Measurements from ENCODE around the gene PLA2G4D. TPM values are rescaled to one million over a fixed set of nuclear protein-coding genes. Genes with fewer than 3 reads are reported as not detected.

PLA2G4D gene
- total RNA-seq, 1 experiment from 2014 or later = 0.34 TPM

- no peak for TF ChIP-seq EZH2 (IDR thresholded peaks at IDR 0.05)
- TF ChIP-seq CBX3 (IDR thresholded peaks at IDR 0.05; ENCODE audit: low read depth) = no peak
- no peak for TF ChIP-seq EGR1 (IDR thresholded peaks at IDR 0.05; ENCODE audit: low read depth)
- no peak for TF ChIP-seq REST (IDR thresholded peaks at IDR 0.05; ENCODE audit: low read depth)
- TF ChIP-seq YY1 (IDR thresholded peaks at IDR 0.05; ENCODE audit: extremely low read depth, insufficient replicate concordance, low read depth, low read length) = no peak
These were observed 5.8 kb upstream of the PLA2G4D start (continued) for GRCh38 chr15:42100021-42100800.

- POLR2A ChIA-PET = no interaction called here
- H4K20me1 ChIP-seq (ENCODE audit: insufficient read depth) = no peaks in the 10 kb centered on the region
- no peaks in the 10 kb centered on the region for H3K9me3 ChIP-seq (ENCODE audit: control insufficient read depth in 1 of 2, insufficient read depth in 1 of 2, low read depth in 1 of 2, low read length in 2 of 2)
- no peaks in the 10 kb centered on the region for H3K36me3 ChIP-seq (ENCODE audit: control insufficient read depth in 1 of 2, insufficient read depth in 2 of 2, low read length in 2 of 2)
- H3K9me2 ChIP-seq (ENCODE audit: insufficient read depth) = no peaks in the 10 kb centered on the region
- no TSS peak for BruUV-seq (replicated peaks)
- H3K4me1 ChIP-seq (ENCODE audit: control insufficient read depth in 1 of 2, insufficient read depth in 2 of 2, low read length in 2 of 2) = peaks cover 8 to 28% of the 10 kb centered on the region in 2 experiments
- H3K27me3 ChIP-seq (ENCODE audit: insufficient read depth, low read length) = no peaks in the 10 kb centered on the region
- no peak overlapping the region for H3K4me2 ChIP-seq (ENCODE audit: low read length)
- CTCF ChIA-PET = no interaction called here
- no peak overlapping the region for H3K27ac ChIP-seq (ENCODE audit: low read depth, low read length)
- ATAC-seq (no peak), DNase-seq (ENCODE audit: low read depth, low spot score) (no peak)
- RAD21 ChIA-PET (ENCODE audit: low non-redundant PET in 1 of 2, low total read pairs in 2 of 2, uncharacterized antibody in 2 of 2, unreplicated experiment in 2 of 2) = no interaction called here
- intact Hi-C loops (cut with micrococcal nuclease) = no loop called here
- no peak for TF ChIP-seq ZFX (IDR thresholded peaks at IDR 0.05)
- no peak for TF ChIP-seq YY1 (IDR thresholded peaks at IDR 0.05; ENCODE audit: extremely low read depth, insufficient replicate concordance, low read depth, low read length)
- no peak for TF ChIP-seq CTCF (IDR thresholded peaks at IDR 0.05 in 2 of 3, conservative IDR thresholded peaks at IDR 0.05 in 1 of 3; ENCODE audit: borderline replicate concordance in 1 of 3, insufficient read depth in 1 of 3, low read depth in 2 of 3, low read length in 2 of 3)
- TF ChIP-seq ZBTB33 (IDR thresholded peaks at IDR 0.05; ENCODE audit: extremely low read depth, insufficient replicate concordance, low read length) = no peak
- H3K4me3 ChIP-seq (replicated peaks in 1 of 2; ENCODE audit: low read depth in 1 of 2, low read length in 2 of 2) = no peak overlapping the region
- no peak overlapping the region for H3K9ac ChIP-seq (ENCODE audit: low read length)
- H3K79me2 ChIP-seq (ENCODE audit: insufficient read depth, low read length) = no peaks in the 10 kb centered on the region
- no peak overlapping the region for H2AFZ ChIP-seq (ENCODE audit: low read depth, low read length, poor library complexity, severe bottlenecking)
These were observed 2.7 kb upstream of the PLA2G4D start for GRCh38 chr15:42097018-42097417.
